ENCODE data around the gene TNFAIP8L3.
"Not testable (repeated sequence)": the region's sequence is repeated elsewhere in the genome, so short reads cannot be mapped to it uniquely, and the experiment has no call there.

The TNFAIP8L3 gene

GRCh38 chr15:51094606-51095569, at the start of gene TNFAIP8L3:
TNFAIP8L3 (minus strand) TSS chr15:51094906; CDS start chr15:51094595, 311 bp downstream.
- no peak for DNase-seq (ENCODE audit: low read depth)
- TF ChIP-seq CTCF (conservative IDR thresholded peaks at IDR 0.05; ENCODE audit: low read length) = no peak
- H3K4me3 ChIP-seq (ENCODE audit: low read length) = peak within 1 kb of the TSS; percentile 66

- no peak overlapping the region for H3K4me3 ChIP-seq (ENCODE audit: low read length)
- DNase-seq (ENCODE audit: low read depth) = peak; percentile 57
- no peak for TF ChIP-seq CTCF (conservative IDR thresholded peaks at IDR 0.05; ENCODE audit: low read length)
Measured at GRCh38 chr15:51144021-51144532, 49.4 kb upstream of the TNFAIP8L3 start.

GRCh38 chr15:51140347-51140746, 45.6 kb upstream of the TNFAIP8L3 start:
- DNase-seq (ENCODE audit: low read depth); H3K4me3 ChIP-seq (ENCODE audit: low read length): not testable (repeated sequence)

- TF ChIP-seq CTCF (conservative IDR thresholded peaks at IDR 0.05; ENCODE audit: low read length) = no peak
- DNase-seq (ENCODE audit: low read depth) = peak; percentile 25
- H3K4me3 ChIP-seq (ENCODE audit: low read length) = no peak overlapping the region
Measured at GRCh38 chr15:51139091-51139490, 44.4 kb upstream of the TNFAIP8L3 start.

- no peak for TF ChIP-seq CTCF (conservative IDR thresholded peaks at IDR 0.05; ENCODE audit: low read length)
- H3K4me3 ChIP-seq (ENCODE audit: low read length) = no peak overlapping the region
- no peak for DNase-seq (ENCODE audit: low read depth)
Measured at GRCh38 chr15:51137880-51138430, 43.2 kb upstream of the TNFAIP8L3 start.

- no peak for TF ChIP-seq CTCF (conservative IDR thresholded peaks at IDR 0.05; ENCODE audit: low read length)
- DNase-seq (ENCODE audit: low read depth) = no peak
- no peak overlapping the region for H3K4me3 ChIP-seq (ENCODE audit: low read length)
Measured at GRCh38 chr15:51137024-51137423, 42.3 kb upstream of the TNFAIP8L3 start.

- no peak for TF ChIP-seq CTCF (conservative IDR thresholded peaks at IDR 0.05; ENCODE audit: low read length)
- no peak overlapping the region for H3K4me3 ChIP-seq (ENCODE audit: low read length)
- no peak for DNase-seq (ENCODE audit: low read depth)
Measured at GRCh38 chr15:51135276-51135675, 40.6 kb upstream of the TNFAIP8L3 start.
